ENCODE measurements around the gene OSBPL2. TPM values are rescaled to one million over a fixed set of nuclear protein-coding genes. Genes with fewer than 3 reads are reported as not detected.

Gene OSBPL2
- total RNA-seq, 1 experiment from 2014 or later: 36.9 TPM

- no peak overlapping the region for H2AFZ ChIP-seq (ENCODE audit: low read depth, low read length, poor library complexity, severe bottlenecking)
- TF ChIP-seq CEBPB (IDR thresholded peaks at IDR 0.05; ENCODE audit: low read depth) (no peak), SRF (IDR thresholded peaks at IDR 0.05; ENCODE audit: low read depth) (no peak), EZH2phosphoT487 (IDR thresholded peaks at IDR 0.05; ENCODE audit: borderline replicate concordance) (no peak), ATF3 (IDR thresholded peaks at IDR 0.05) (no peak), RAD21 (IDR thresholded peaks at IDR 0.05; ENCODE audit: low read depth) (no peak), ZNF274 (IDR thresholded peaks at IDR 0.05; ENCODE audit: low read depth, low read length) (no peak), POLR2AphosphoS5 (IDR thresholded peaks at IDR 0.05; ENCODE audit: low read depth, low read length) (no peak)
- H3K4me2 ChIP-seq (ENCODE audit: low read length): no peak overlapping the region
- peaks cover 3% of the 10 kb centered on the region; the same call in 1 of the 2 replicates for H4K20me1 ChIP-seq (ENCODE audit: insufficient read depth)
- H3K27ac ChIP-seq (ENCODE audit: low read depth, low read length): no peak overlapping the region; the same call in 1 of the 2 replicates
- H3K9me3 ChIP-seq (ENCODE audit: control insufficient read depth in 1 of 2, insufficient read depth in 1 of 2, low read depth in 1 of 2, low read length in 2 of 2): no peaks in the 10 kb centered on the region
- H3K4me1 ChIP-seq (ENCODE audit: control insufficient read depth in 1 of 2, insufficient read depth in 2 of 2, low read length in 2 of 2): peaks cover 0 to 6% of the 10 kb centered on the region in 2 experiments; a peak in 1 of 4 replicates
- peaks cover 19% of the 10 kb centered on the region for H3K79me2 ChIP-seq (ENCODE audit: insufficient read depth, low read length)
- ChIA-PET RAD21 (ENCODE audit: low non-redundant PET in 1 of 2, low total read pairs in 2 of 2, uncharacterized antibody in 2 of 2, unreplicated experiment in 2 of 2) (no interaction called here), CTCF (no interaction called here), POLR2A (no interaction called here)
- no peak for ATAC-seq
- no peaks in the 10 kb centered on the region for H3K27me3 ChIP-seq (ENCODE audit: insufficient read depth, low read length)
- no peak overlapping the region for H3K9ac ChIP-seq (ENCODE audit: low read length)
- H3K4me3 ChIP-seq (replicated peaks in 1 of 2; ENCODE audit: low read depth in 1 of 2, low read length in 2 of 2): no peak overlapping the region
- no TSS peak for BruUV-seq (replicated peaks)
- intact Hi-C loops (cut with micrococcal nuclease): no loop called here
- DNase-seq (ENCODE audit: low read depth, low spot score): no peak
- peaks cover 24 to 42% of the 10 kb centered on the region in 2 experiments for H3K36me3 ChIP-seq (ENCODE audit: control insufficient read depth in 1 of 2, insufficient read depth in 2 of 2, low read length in 2 of 2)
- H3K9me2 ChIP-seq (ENCODE audit: insufficient read depth): no peaks in the 10 kb centered on the region
Measured at GRCh38 chr20:62310757-62311121, 72.4 kb downstream of the OSBPL2 start.

- Histone ChIP-seq H3K79me2 (ENCODE audit: insufficient read depth, low read length) (peaks cover 15% of the 10 kb centered on the region), H3K27ac (ENCODE audit: low read depth, low read length) (no peak overlapping the region; the same call in 1 of the 2 replicates), H2AFZ (ENCODE audit: low read depth, low read length, poor library complexity, severe bottlenecking) (no peak overlapping the region), H3K9me3 (ENCODE audit: control insufficient read depth in 1 of 2, insufficient read depth in 1 of 2, low read depth in 1 of 2, low read length in 2 of 2) (no peaks in the 10 kb centered on the region), H4K20me1 (ENCODE audit: insufficient read depth) (peaks cover 3% of the 10 kb centered on the region; the same call in 1 of the 2 replicates), H3K27me3 (ENCODE audit: insufficient read depth, low read length) (no peaks in the 10 kb centered on the region), H3K36me3 (ENCODE audit: control insufficient read depth in 1 of 2, insufficient read depth in 2 of 2, low read length in 2 of 2) (peaks cover 23 to 42% of the 10 kb centered on the region in 2 experiments), H3K4me1 (ENCODE audit: control insufficient read depth in 1 of 2, insufficient read depth in 2 of 2, low read length in 2 of 2) (peaks cover 0 to 1% of the 10 kb centered on the region in 2 experiments; a peak in 1 of 4 replicates), H3K4me3 (replicated peaks in 1 of 2; ENCODE audit: low read depth in 1 of 2, low read length in 2 of 2) (no peak overlapping the region), H3K4me2 (ENCODE audit: low read length) (no peak overlapping the region), H3K9ac (ENCODE audit: low read length) (no peak overlapping the region), H3K9me2 (ENCODE audit: insufficient read depth) (no peaks in the 10 kb centered on the region)
- ChIA-PET CTCF (no interaction called here), RAD21 (ENCODE audit: low non-redundant PET in 1 of 2, low total read pairs in 2 of 2, uncharacterized antibody in 2 of 2, unreplicated experiment in 2 of 2) (no interaction called here), POLR2A (no interaction called here)
- ATAC-seq (no peak), DNase-seq (ENCODE audit: low read depth, low spot score) (no peak)
- no TSS peak for BruUV-seq (replicated peaks)
- intact Hi-C loops (cut with micrococcal nuclease): no loop called here
- TF ChIP-seq SIN3A (IDR thresholded peaks at IDR 0.05; ENCODE audit: low read depth) (no peak), EGR1 (IDR thresholded peaks at IDR 0.05; ENCODE audit: low read depth) (no peak), EZH2 (IDR thresholded peaks at IDR 0.05) (no peak), SRF (IDR thresholded peaks at IDR 0.05; ENCODE audit: low read depth) (no peak), CTCF (IDR thresholded peaks at IDR 0.05 in 2 of 3, conservative IDR thresholded peaks at IDR 0.05 in 1 of 3; ENCODE audit: borderline replicate concordance in 1 of 3, insufficient read depth in 1 of 3, low read depth in 2 of 3, low read length in 2 of 3) (no peak), MAX (IDR thresholded peaks at IDR 0.05) (no peak), CEBPB (IDR thresholded peaks at IDR 0.05; ENCODE audit: low read depth) (no peak), REST (IDR thresholded peaks at IDR 0.05; ENCODE audit: low read depth) (no peak), POLR2AphosphoS5 (IDR thresholded peaks at IDR 0.05; ENCODE audit: low read depth, low read length) (no peak)
Measured at GRCh38 chr20:62311150-62311549, 72.8 kb downstream of the OSBPL2 start.

Measured in HCT116 (cell line).